ENCODE measurements around the gene NBPF20. TPM values are rescaled to one million over a fixed set of nuclear protein-coding genes. Genes with fewer than 3 reads are reported as not detected.

NBPF20 gene
- total and polyA plus RNA-seq, 10 of the 15 experiments (the other 5 are each of a cell fraction or from before 2014, with no cell fraction given), result 0.05 to 2.9 (median 1.1) TPM

GRCh38 chr1:145425436-145426029 lies at the start of gene NBPF20 (continued):
- TF ChIP-seq IKZF1 (conservative IDR thresholded peaks at IDR 0.05), result peak; percentile 96
- no peak for TF ChIP-seq POU2F2 (IDR thresholded peaks at IDR 0.05; ENCODE audit: borderline replicate concordance, low read depth, low read length)
- no peak for TF ChIP-seq RFX5 (IDR thresholded peaks at IDR 0.05; ENCODE audit: low read depth, low read length)
- no peak for TF ChIP-seq SKIL (IDR thresholded peaks at IDR 0.05; ENCODE audit: low read depth, poor library complexity, severe bottlenecking)
- no peak for TF ChIP-seq POLR2AphosphoS5 (IDR thresholded peaks at IDR 0.05; ENCODE audit: low read length)
- 0 out of 2 replicates have a peak, but pooled peaks have one; percentile 32 for TF ChIP-seq POLR2A (IDR thresholded peaks at IDR 0.05; ENCODE audit: low read depth, low read length)
- no peak for TF ChIP-seq BACH1 (IDR thresholded peaks at IDR 0.05; ENCODE audit: borderline replicate concordance)
- no peak for TF ChIP-seq TCF12 (IDR thresholded peaks at IDR 0.05; ENCODE audit: low read depth, low read length)
- no peak for TF ChIP-seq KLF5 (IDR thresholded peaks at IDR 0.05; ENCODE audit: partially characterized antibody)
- TF ChIP-seq IRF4 (IDR thresholded peaks at IDR 0.05; ENCODE audit: low read depth, low read length), result no peak
- no peak for TF ChIP-seq JUNB (IDR thresholded peaks at IDR 0.05)
- TF ChIP-seq NRF1 (conservative IDR thresholded peaks at IDR 0.05; ENCODE audit: low read depth, low read length), result peak; percentile 79
- TF ChIP-seq YY1 (IDR thresholded peaks at IDR 0.05; ENCODE audit: low read depth, low read length), result no peak
- TF ChIP-seq JUND (IDR thresholded peaks at IDR 0.05; ENCODE audit: low read depth, low read length), result no peak
- no peak for TF ChIP-seq ESRRA (IDR thresholded peaks at IDR 0.05; ENCODE audit: low read length)
- peak; percentile 59 for TF ChIP-seq MEF2B (IDR thresholded peaks at IDR 0.05; ENCODE audit: partially characterized antibody, poor library complexity, severe bottlenecking)
- 0 out of 2 replicates have a peak, but pooled peaks have one; percentile 30 for TF ChIP-seq NKRF (conservative IDR thresholded peaks at IDR 0.05)
- no peak for TF ChIP-seq RCOR1 (conservative IDR thresholded peaks at IDR 0.05; ENCODE audit: low read depth, low read length)
- TF ChIP-seq USF2 (IDR thresholded peaks at IDR 0.05; ENCODE audit: borderline replicate concordance, low read depth, low read length), result no peak
- TF ChIP-seq PKNOX1 (IDR thresholded peaks at IDR 0.05), result no peak
- no peak for TF ChIP-seq ATF2 (IDR thresholded peaks at IDR 0.05; ENCODE audit: low read length)

Measured in GM12878 (cell line).